ENCODE measurements around the gene TMEM62. TPM values are rescaled to one million over a fixed set of nuclear protein-coding genes. Genes with fewer than 3 reads are reported as not detected.

TMEM62 gene
- total and polyA plus RNA-seq, 4 donors = 4.5 to 14.0 (median 10.6) TPM

DNA sequence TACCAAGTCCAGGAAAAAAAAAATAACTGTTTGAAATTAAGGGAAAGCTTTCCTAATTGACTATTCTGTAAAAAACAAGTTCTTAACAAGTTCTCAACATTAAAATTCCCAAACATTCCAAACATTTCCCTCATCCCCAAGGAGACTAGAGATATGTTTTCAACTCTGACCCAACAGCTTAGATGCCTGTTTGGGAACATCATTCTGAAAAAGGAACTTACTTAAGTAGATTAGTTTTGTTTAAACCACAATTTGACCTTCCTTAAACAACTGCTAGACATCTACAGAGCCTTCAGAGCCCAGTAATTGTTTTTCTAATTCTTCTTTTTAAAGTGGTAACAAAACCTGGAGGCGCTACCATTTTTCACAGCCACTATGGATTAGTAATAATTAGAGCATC, 40.4 kb upstream of the TMEM62 start:
- no peaks in the 10 kb centered on the region for H3K36me3 ChIP-seq (ENCODE audit: control insufficient read depth in 4 of 4, insufficient read depth in 3 of 4, low read depth in 1 of 4, low read length in 3 of 4)
- H3K27ac ChIP-seq (ENCODE audit: low read depth in 1 of 2, low read length in 2 of 2) = no peak overlapping the region
- no peaks in the 10 kb centered on the region for H3K9me3 ChIP-seq (ENCODE audit: control insufficient read depth in 4 of 4, low read length in 3 of 4)
- no peak for DNase-seq (ENCODE audit: low spot score)
- H3K9ac ChIP-seq (ENCODE audit: low read depth in 1 of 2, low read length in 2 of 2) = no peak overlapping the region
- WGBS = 88% methylated on average over 1 of the region's 1 CpG
- TF ChIP-seq, protein P1, sequence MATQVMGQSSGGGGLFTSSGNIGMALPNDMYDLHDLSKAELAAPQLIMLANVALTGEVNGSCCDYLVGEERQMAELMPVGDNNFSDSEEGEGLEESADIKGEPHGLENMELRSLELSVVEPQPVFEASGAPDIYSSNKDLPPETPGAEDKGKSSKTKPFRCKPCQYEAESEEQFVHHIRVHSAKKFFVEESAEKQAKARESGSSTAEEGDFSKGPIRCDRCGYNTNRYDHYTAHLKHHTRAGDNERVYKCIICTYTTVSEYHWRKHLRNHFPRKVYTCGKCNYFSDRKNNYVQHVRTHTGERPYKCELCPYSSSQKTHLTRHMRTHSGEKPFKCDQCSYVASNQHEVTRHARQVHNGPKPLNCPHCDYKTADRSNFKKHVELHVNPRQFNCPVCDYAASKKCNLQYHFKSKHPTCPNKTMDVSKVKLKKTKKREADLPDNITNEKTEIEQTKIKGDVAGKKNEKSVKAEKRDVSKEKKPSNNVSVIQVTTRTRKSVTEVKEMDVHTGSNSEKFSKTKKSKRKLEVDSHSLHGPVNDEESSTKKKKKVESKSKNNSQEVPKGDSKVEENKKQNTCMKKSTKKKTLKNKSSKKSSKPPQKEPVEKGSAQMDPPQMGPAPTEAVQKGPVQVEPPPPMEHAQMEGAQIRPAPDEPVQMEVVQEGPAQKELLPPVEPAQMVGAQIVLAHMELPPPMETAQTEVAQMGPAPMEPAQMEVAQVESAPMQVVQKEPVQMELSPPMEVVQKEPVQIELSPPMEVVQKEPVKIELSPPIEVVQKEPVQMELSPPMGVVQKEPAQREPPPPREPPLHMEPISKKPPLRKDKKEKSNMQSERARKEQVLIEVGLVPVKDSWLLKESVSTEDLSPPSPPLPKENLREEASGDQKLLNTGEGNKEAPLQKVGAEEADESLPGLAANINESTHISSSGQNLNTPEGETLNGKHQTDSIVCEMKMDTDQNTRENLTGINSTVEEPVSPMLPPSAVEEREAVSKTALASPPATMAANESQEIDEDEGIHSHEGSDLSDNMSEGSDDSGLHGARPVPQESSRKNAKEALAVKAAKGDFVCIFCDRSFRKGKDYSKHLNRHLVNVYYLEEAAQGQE (IDR thresholded peaks at IDR 0.05) = peak; percentile 62
- TF ChIP-seq, protein P2, sequence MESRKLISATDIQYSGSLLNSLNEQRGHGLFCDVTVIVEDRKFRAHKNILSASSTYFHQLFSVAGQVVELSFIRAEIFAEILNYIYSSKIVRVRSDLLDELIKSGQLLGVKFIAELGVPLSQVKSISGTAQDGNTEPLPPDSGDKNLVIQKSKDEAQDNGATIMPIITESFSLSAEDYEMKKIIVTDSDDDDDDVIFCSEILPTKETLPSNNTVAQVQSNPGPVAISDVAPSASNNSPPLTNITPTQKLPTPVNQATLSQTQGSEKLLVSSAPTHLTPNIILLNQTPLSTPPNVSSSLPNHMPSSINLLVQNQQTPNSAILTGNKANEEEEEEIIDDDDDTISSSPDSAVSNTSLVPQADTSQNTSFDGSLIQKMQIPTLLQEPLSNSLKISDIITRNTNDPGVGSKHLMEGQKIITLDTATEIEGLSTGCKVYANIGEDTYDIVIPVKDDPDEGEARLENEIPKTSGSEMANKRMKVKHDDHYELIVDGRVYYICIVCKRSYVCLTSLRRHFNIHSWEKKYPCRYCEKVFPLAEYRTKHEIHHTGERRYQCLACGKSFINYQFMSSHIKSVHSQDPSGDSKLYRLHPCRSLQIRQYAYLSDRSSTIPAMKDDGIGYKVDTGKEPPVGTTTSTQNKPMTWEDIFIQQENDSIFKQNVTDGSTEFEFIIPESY (IDR thresholded peaks at IDR 0.05) = no peak
- TF ChIP-seq GABPA (IDR thresholded peaks at IDR 0.05 in 1 of 2, conservative IDR thresholded peaks at IDR 0.05 in 1 of 2) = no peak
- peaks cover 0 to 5% (median 0%) of the 10 kb centered on the region in 4 donors for H3K4me1 ChIP-seq (ENCODE audit: control insufficient read depth in 4 of 4, insufficient read depth in 4 of 4, low read length in 3 of 4)
- H3K27me3 ChIP-seq (ENCODE audit: control insufficient read depth in 4 of 4, insufficient read depth in 4 of 4, low read length in 3 of 4) = no peaks in the 10 kb centered on the region
- H3K4me3 ChIP-seq (ENCODE audit: low read depth in 1 of 3, low read length in 3 of 3) = no peak overlapping the region

- H3K9me3 ChIP-seq (ENCODE audit: control insufficient read depth in 4 of 4, low read length in 3 of 4) = no peaks in the 10 kb centered on the region
- TF ChIP-seq YY1 (IDR thresholded peaks at IDR 0.05) = no peak
- TF ChIP-seq, protein P3, sequence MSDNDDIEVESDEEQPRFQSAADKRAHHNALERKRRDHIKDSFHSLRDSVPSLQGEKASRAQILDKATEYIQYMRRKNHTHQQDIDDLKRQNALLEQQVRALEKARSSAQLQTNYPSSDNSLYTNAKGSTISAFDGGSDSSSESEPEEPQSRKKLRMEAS (IDR thresholded peaks at IDR 0.05) = no peak
- no peak for TF ChIP-seq FOXA1 (IDR thresholded peaks at IDR 0.05)
- no peak for TF ChIP-seq HNF4G (IDR thresholded peaks at IDR 0.05)
- no peak for TF ChIP-seq EGR1 (IDR thresholded peaks at IDR 0.05; ENCODE audit: low read depth in 2 of 2)
- TF ChIP-seq, protein P1 (IDR thresholded peaks at IDR 0.05) = no peak
- H3K4me1 ChIP-seq (ENCODE audit: control insufficient read depth in 4 of 4, insufficient read depth in 4 of 4, low read length in 3 of 4) = peaks cover 0 to 5% (median 0%) of the 10 kb centered on the region in 4 donors
- no peaks in the 10 kb centered on the region for H3K27me3 ChIP-seq (ENCODE audit: control insufficient read depth in 4 of 4, insufficient read depth in 4 of 4, low read length in 3 of 4)
- no peak for DNase-seq (ENCODE audit: low spot score)
- H3K4me3 ChIP-seq (ENCODE audit: low read depth in 1 of 3, low read length in 3 of 3) = no peak overlapping the region
- H3K36me3 ChIP-seq (ENCODE audit: control insufficient read depth in 4 of 4, insufficient read depth in 3 of 4, low read depth in 1 of 4, low read length in 3 of 4) = no peaks in the 10 kb centered on the region
- H3K27ac ChIP-seq (ENCODE audit: low read depth in 1 of 2, low read length in 2 of 2) = no peak overlapping the region
- WGBS = 70% methylated on average over 1 of the region's 1 CpG
- H3K9ac ChIP-seq (ENCODE audit: low read depth in 1 of 2, low read length in 2 of 2) = no peak overlapping the region
Observed at GRCh38 chr15:43094416-43095030, 38.9 kb upstream of the TMEM62 start.

Measured in liver (tissue), 9 donors.